GM06990 (cell line): Measurements from ENCODE around the gene HOXB1.

Experiments used
- DNase-seq: peaks from one replicate; pipeline ENCODE4 v3.0.0-alpha.2; 2011; ENCODE audit not compliant: insufficient read length; ENCODE audit errors: extremely low read depth
- H3K27me3 ChIP-seq: replicated peaks from 2 replicates; pipeline ENCODE4 v1.6.0; 2011; ENCODE audit warnings: low read length; ENCODE audit not compliant: control insufficient read depth, insufficient read depth
- H3K36me3 ChIP-seq: 2 replicates; pipeline ENCODE4 v1.5.1; 2011; ENCODE audit warnings: low read length; ENCODE audit not compliant: control insufficient read depth, insufficient read depth
- H3K4me3 ChIP-seq: replicated peaks from 2 replicates; pipeline ENCODE4 v1.5.1; 2011; ENCODE audit warnings: low read depth, mild to moderate bottlenecking, control low read depth, low read length
- TF ChIP-seq, protein P1 (sequence below): IDR thresholded peaks from 2 replicates; pipeline ENCODE4 v1.5.1; 2011; ENCODE audit warnings: low read length, control low read depth, mild to moderate bottlenecking, inconsistent platforms; ENCODE audit not compliant: insufficient read depth, poor library complexity, severe bottlenecking

The HOXB1 gene

DNA sequence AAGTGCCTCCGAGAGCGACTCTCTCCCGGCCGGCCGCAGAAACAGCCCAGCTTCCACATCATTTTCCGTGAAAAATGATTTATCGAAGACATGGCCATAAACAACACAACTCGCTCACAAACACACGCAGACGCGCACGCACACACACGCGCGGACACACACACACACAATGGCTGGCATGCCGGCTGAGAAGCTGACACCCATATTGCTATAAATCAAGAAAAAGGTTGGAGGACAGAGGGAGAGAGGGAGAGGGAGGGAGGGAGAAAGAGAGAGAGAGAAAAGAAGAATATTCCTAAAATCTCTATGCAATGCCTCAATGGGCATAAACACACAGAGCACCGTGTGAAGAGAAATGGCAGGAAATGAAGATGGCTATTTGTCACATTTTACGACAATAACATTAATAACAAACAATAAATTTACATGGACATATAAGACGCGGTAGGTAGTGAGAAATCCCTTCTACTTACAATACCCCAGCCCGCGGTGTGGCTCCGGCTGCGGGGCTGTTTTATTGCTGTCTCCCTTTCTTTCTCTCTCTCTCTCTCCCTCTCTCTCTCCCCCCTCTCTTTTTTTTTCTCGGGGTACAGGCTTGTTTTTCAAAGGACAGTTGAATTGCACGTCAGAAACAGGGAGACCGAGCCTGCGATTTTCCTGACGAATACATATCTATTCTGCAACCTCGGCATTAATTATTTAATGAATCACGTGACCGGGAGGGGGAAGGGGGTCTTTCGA, 37.9 kb upstream of the HOXB1 start:
- Histone ChIP-seq H3K27me3 (no peaks in the 10 kb centered on the region), H3K4me3 (no peak overlapping the region), H3K36me3 (no peaks in the 10 kb centered on the region)
- no peak for DNase-seq
- TF ChIP-seq, protein P1, sequence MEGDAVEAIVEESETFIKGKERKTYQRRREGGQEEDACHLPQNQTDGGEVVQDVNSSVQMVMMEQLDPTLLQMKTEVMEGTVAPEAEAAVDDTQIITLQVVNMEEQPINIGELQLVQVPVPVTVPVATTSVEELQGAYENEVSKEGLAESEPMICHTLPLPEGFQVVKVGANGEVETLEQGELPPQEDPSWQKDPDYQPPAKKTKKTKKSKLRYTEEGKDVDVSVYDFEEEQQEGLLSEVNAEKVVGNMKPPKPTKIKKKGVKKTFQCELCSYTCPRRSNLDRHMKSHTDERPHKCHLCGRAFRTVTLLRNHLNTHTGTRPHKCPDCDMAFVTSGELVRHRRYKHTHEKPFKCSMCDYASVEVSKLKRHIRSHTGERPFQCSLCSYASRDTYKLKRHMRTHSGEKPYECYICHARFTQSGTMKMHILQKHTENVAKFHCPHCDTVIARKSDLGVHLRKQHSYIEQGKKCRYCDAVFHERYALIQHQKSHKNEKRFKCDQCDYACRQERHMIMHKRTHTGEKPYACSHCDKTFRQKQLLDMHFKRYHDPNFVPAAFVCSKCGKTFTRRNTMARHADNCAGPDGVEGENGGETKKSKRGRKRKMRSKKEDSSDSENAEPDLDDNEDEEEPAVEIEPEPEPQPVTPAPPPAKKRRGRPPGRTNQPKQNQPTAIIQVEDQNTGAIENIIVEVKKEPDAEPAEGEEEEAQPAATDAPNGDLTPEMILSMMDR = no peak

DNA sequence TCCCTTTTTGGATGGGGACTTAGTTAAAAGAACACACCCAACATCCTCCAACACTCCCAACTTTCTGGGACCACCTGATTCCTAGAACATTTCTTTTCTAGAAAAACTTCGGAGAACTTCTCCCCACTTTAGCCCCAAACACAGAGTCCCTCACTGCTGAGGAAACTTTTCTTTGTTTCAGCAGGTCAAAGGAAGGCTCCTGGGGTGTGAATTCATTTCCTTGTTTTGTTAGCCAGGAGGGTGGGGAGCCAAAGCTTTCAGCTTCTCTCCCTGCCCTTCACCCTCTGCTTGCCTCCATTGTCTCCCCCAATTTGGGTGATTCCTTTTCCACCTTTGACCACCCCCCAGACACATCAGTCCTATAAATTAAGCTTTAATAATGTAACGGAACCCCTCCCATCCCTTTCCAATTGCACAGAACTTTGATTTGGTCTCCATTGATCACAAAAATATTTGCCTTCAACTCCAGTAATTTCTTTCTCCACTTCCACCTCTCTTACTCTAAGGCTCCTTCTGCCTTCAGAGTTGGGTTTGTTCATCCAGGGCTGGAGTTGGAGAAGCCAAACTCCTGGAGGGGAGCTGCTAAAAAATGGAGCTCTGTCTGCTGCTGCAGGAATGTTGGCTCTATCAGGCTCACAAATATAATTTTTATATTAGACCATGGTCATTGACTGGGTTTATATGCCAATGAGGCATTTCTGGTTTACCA, 37.0 kb upstream of the HOXB1 start:
- TF ChIP-seq, protein P1 = no peak
- Histone ChIP-seq H3K27me3 (no peaks in the 10 kb centered on the region), H3K36me3 (no peaks in the 10 kb centered on the region), H3K4me3 (no peak overlapping the region)
- no peak for DNase-seq

- TF ChIP-seq, protein P1 = no peak
- Histone ChIP-seq H3K27me3 (no peaks in the 10 kb centered on the region), H3K4me3 (no peak overlapping the region), H3K36me3 (no peaks in the 10 kb centered on the region)
- DNase-seq = no peak
Observed at GRCh38 chr17:48567209-48567608, 36.4 kb upstream of the HOXB1 start.

DNA sequence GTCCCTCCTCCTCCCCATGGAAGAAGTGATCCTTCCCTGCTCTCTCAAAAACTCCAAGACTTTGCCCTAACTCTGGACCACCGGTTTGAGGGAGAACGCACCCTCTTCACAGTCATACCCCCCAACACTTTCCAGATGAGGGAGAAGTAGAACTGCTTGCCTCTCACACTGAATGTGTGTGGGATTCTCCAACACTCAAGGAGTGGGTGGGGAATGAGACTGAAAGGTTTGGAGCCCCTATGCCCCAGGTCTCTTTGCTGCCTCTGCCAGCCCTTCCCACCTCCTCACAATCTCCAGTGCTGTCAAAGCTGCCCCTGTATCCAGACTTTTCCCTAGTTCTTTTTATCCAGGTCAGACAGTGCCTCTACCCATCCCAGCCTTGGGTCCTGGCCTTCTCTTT, 35.9 kb upstream of the HOXB1 start:
- H3K4me3 ChIP-seq = no peak overlapping the region
- no peaks in the 10 kb centered on the region for H3K36me3 ChIP-seq
- DNase-seq = no peak
- no peaks in the 10 kb centered on the region for H3K27me3 ChIP-seq
- TF ChIP-seq, protein P1 = no peak

GRCh38 chr17:48565925-48566710, 35.3 kb upstream of the HOXB1 start:
- Histone ChIP-seq H3K36me3 (no peaks in the 10 kb centered on the region), H3K27me3 (no peaks in the 10 kb centered on the region)

More at GRCh38 chr17:48565925-48566710, 35.3 kb upstream of the HOXB1 start:
- TF ChIP-seq, protein P1 = no peak
- DNase-seq = no peak
- H3K4me3 ChIP-seq = no peak overlapping the region
